Heart left ventricle (tissue), 13 donors: ENCODE data around the gene HOXD9.

Source experiments
- CTCF ChIP-seq, 12 donors: fragments of 200-600 bp; sonication (generic) in 4 of 12; IDR thresholded peaks; one replicate each; pipeline versions ENCODE4 v1.5.0 to v1.8.0; 2018 to 2022; ENCODE audit warnings: antibody characterized with exemption in 12 of 12, mild to moderate bottlenecking in 5 of 12
- POLR2A ChIP-seq, 2 donors: fragments of 450-650 bp; IDR thresholded peaks; one replicate each; pipeline ENCODE4 v1.6.1; 2017; ENCODE audit warnings: antibody characterized with exemption in 2 of 2, mild to moderate bottlenecking in 2 of 2, moderate library complexity in 2 of 2
- donor health status: ischemic (EF 13 %, LVEDD 7.1; RV severe dilation, severe dysfunction).
- donor health status: DM: no; HTN: yes; CAD: no.
- donor health status: DM: no; HTN: no; CAD: no.
- donor health status: ischemic (EF 25% LVEDD 6.9; RV normal size, moderate dysfunction).
- donor health status: ischemic (EF 25% LVEDD 5.7; RV mildly dilated, moderate dysfunction).
- donor health status: ischemic (EF 35%, LVEDD 5.7; RV mildly dilated, moderate dysfunction).
- donor health status: nonischemic (EF 11% LVEDD 7.7; RV severe dilation, severe dysfunction).
- donor health status: DM: yes; HTN: yes; CAD: no.
- donor health status: PGD.
- donor health status: ischemic (EF 29% LVEDD 5.4; RV normal size, mild dysfunction).
- donor health status: nonischemic (EF 23%, LVEDD 6.1; RV moderate dilation, normal function).

- TF ChIP-seq POLR2A (IDR thresholded peaks at IDR 0.05) (no peak), CTCF (IDR thresholded peaks at IDR 0.05) (no peak)
These were observed 23.6 kb downstream of the HOXD9 start for GRCh38 chr2:176146101-176146500.
